Tracheal epithelial cell (primary cell): ENCODE data around the gene BMP8B. TPM values are rescaled to one million over a fixed set of nuclear protein-coding genes. Genes with fewer than 3 reads are reported as not detected.

Experiments used
- total RNA-seq: library from RNA; depleted of rRNA; stranded (reverse); fragments of >200 nt; gene quantifications from 2 replicates; pipeline ENCODE4 v1.2.1, GENCODE V29; 2014

The BMP8B gene
- total RNA-seq: 0.72 and 3.0 TPM in 2 replicates

GRCh38 chr1:39788758-39789570, at the start of gene BMP8B:
Gene BMP8B, minus strand, starts transcription at chr1:39788865. Its CDS starts 380 bp downstream, at chr1:39788485.

GRCh38 chr1:39771022-39771532, 17.6 kb downstream of the BMP8B start, which contains the start of gene OXCT2:
Gene OXCT2, minus strand, starts transcription at chr1:39771348. Its CDS starts 93 bp downstream, at chr1:39771255.

GRCh38 chr1:39738622-39739366, 49.9 kb downstream of the BMP8B start, which contains the start of gene PPIE:
Gene PPIE, plus strand, starts transcription at chr1:39738882. Its CDS starts 19 bp downstream, at chr1:39738901.

Other genes starting within 250 kb of the BMP8B start
- gene PABPC4, start 212.1 kb downstream of the BMP8B start, total RNA-seq: 241 and 427 TPM in 2 replicates
- not detected in 2 replicates for gene HEYL, start 149.2 kb downstream of the BMP8B start, total RNA-seq
- not detected in 2 replicates for gene NT5C1A, start 116.8 kb downstream of the BMP8B start, total RNA-seq
- gene HPCAL4, start 97.4 kb downstream of the BMP8B start, total RNA-seq: 0.24 TPM in 1 of 2 replicates, not detected in the other
- 37.6 and 42.2 TPM in 2 replicates for gene PPIE, start 50.0 kb downstream of the BMP8B start, total RNA-seq
- gene OXCT2, start 17.5 kb downstream of the BMP8B start, total RNA-seq: 0.64 and 0.72 TPM in 2 replicates
- 31.3 and 43.9 TPM in 2 replicates for gene TRIT1, start 94.6 kb upstream of the BMP8B start, total RNA-seq
- 7.0 and 20.5 TPM in 2 replicates for gene MYCL, start 113.1 kb upstream of the BMP8B start, total RNA-seq
- 17.1 and 17.8 TPM in 2 replicates for gene MFSD2A, start 166.3 kb upstream of the BMP8B start, total RNA-seq